Skeletal muscle tissue (tissue), 4 donors: ENCODE results near the gene PRSS2. TPM values are rescaled to one million over a fixed set of nuclear protein-coding genes. Genes with fewer than 3 reads are reported as not detected.
A peak's percentile ranks its signal among the peaks of the same experiment; 100 is the strongest.
"Not testable (repeated sequence)": the region's sequence is repeated elsewhere in the genome, so short reads cannot be mapped to it uniquely, and the experiment has no call there.

ENCODE experiments used
- H3K27ac ChIP-seq: one replicate; pipeline ENCODE4 v1.7.0; 2013; ENCODE audit warnings: mild to moderate bottlenecking, low read depth, low read length, inconsistent platforms
- H3K27me3 ChIP-seq, 3 donors: one replicate each; pipeline ENCODE4 v1.7.0; 2013; ENCODE audit warnings: low read length in 3 of 3; ENCODE audit not compliant: control insufficient read depth in 3 of 3, insufficient read depth in 3 of 3
- H3K36me3 ChIP-seq, 3 donors: one replicate each; pipeline ENCODE4 v1.7.0; 2013; ENCODE audit warnings: low read length in 3 of 3; ENCODE audit not compliant: control insufficient read depth in 3 of 3, insufficient read depth in 3 of 3
- H3K4me1 ChIP-seq, 3 donors: one replicate each; pipeline ENCODE4 v1.7.0; 2013; ENCODE audit warnings: low read length in 3 of 3, mild to moderate bottlenecking in 3 of 3; ENCODE audit not compliant: control insufficient read depth in 3 of 3, insufficient read depth in 3 of 3
- H3K4me3 ChIP-seq, 3 donors: one replicate each; pipeline ENCODE4 v1.7.0; 2013; ENCODE audit warnings: low read length in 3 of 3
- H3K9ac ChIP-seq, 3 donors: one replicate each; pipeline ENCODE4 v1.7.0; 2013; ENCODE audit warnings: low read length in 3 of 3, mild to moderate bottlenecking in 3 of 3, moderate library complexity in 2 of 3, low read depth in 1 of 3
- H3K9me3 ChIP-seq, 3 donors: one replicate each; pipeline ENCODE4 v1.7.0; 2013; ENCODE audit warnings: low read length in 3 of 3; ENCODE audit not compliant: control insufficient read depth in 3 of 3
- total RNA-seq: library from RNA; depleted of rRNA; stranded (reverse); fragments of >200 nt; gene quantifications from one replicate; pipeline ENCODE4 v1.2.3, GENCODE V29; 2014
- donor health status: Osteomylitis.

The PRSS2 gene
- total RNA-seq, 1 donor from 2014 or later: not detected

DNA sequence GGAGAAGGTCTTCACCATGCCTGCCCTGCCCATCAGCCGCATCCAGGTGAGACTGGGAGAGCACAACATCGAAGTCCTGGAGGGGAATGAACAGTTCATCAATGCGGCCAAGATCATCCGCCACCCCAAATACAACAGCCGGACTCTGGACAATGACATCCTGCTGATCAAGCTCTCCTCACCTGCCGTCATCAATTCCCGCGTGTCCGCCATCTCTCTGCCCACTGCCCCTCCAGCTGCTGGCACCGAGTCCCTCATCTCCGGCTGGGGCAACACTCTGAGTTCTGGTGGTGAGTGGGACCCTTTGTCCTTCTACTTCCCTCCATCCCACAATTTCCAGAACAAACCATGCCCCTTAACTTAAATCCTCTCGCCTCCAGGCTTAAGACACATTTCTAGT is 2.5 kb downstream of the PRSS2 start:
- Histone ChIP-seq H3K9me3 (no peaks in the 10 kb centered on the region), H3K27ac (no peak overlapping the region), H3K27me3 (peaks cover 0 to 13% (median 2%) of the 10 kb centered on the region in 3 donors), H3K4me3 (no peak overlapping the region), H3K36me3 (no peaks in the 10 kb centered on the region), H3K4me1 (no peaks in the 10 kb centered on the region), H3K9ac (no peak overlapping the region)

DNA sequence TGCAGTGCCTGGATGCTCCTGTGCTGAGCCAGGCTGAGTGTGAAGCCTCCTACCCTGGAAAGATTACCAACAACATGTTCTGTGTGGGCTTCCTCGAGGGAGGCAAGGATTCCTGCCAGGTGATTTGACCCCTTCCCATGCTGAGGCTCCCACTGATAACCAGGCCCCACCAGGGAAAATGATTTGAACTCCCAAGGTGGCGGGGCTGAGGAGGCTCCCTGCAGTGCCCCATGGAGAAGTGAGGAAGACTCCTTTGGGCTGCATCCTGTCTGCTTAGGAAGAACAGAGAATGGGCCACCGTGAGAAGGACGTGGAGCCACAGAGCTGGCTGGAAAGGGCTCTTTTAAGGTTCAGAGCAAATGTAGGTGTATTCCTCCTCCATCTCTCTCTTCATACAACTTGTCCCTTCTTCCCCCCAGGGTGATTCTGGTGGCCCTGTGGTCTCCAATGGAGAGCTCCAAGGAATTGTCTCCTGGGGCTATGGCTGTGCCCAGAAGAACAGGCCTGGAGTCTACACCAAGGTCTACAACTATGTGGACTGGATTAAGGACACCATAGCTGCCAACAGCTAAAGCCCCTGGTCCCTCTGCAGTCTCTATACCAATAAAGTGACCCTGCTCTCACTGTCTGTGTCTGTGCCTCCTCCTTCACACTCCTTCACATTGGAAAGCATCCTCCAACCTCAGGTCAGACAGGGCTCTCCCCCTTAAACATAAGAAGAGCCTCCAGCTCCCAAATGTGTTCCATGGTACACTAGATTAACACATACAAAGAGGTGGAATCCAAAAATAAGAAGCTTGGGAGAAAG is 3.4 kb downstream of the PRSS2 start:
- H3K4me3 ChIP-seq: no peak overlapping the region
- no peak overlapping the region for H3K9ac ChIP-seq

DNA sequence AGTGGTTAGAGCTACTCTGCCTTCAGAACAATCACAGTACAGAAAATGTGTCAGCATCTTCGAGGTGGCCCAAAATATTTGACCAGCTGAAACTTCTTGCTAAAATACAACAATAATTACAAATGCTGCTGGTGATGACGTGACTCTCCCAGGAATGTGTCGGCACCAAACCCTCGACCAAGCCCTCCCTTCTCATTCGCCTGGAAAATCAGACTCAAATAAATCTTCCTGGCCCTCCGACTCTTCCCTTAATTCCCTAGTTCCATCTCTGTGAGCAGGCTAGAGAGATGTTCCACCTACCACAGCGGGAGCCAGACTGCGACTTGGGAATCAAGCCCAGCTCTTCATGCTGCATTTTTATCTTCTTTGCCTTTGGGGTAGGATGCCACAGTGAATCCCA is 4.1 kb downstream of the PRSS2 start:
- no peaks in the 10 kb centered on the region for H3K9me3 ChIP-seq
- no peak overlapping the region for H3K4me3 ChIP-seq
- no peaks in the 10 kb centered on the region for H3K4me1 ChIP-seq
- no peaks in the 10 kb centered on the region for H3K36me3 ChIP-seq
- peaks cover 0 to 12% (median 2%) of the 10 kb centered on the region in 3 donors for H3K27me3 ChIP-seq
- no peak overlapping the region for H3K9ac ChIP-seq
- no peak overlapping the region for H3K27ac ChIP-seq

More for the DNA sequence above, 3.4 kb downstream of the PRSS2 start:
- Histone ChIP-seq H3K4me1 (no peaks in the 10 kb centered on the region), H3K36me3 (no peaks in the 10 kb centered on the region), H3K27ac (no peak overlapping the region), H3K9me3 (no peaks in the 10 kb centered on the region), H3K27me3 (peaks cover 0 to 13% (median 2%) of the 10 kb centered on the region in 3 donors)

- H3K9me3 ChIP-seq, H3K27me3 ChIP-seq, H3K4me3 ChIP-seq, H3K36me3 ChIP-seq, H3K27ac ChIP-seq, H3K9ac ChIP-seq, H3K4me1 ChIP-seq: not testable (repeated sequence)
Measured at GRCh38 chr7:142775351-142776115, 4.8 kb downstream of the PRSS2 start.

GRCh38 chr7:142776206-142776844 is 5.6 kb downstream of the PRSS2 start:
- no peak overlapping the region for H3K4me3 ChIP-seq
- no peaks in the 10 kb centered on the region for H3K4me1 ChIP-seq
- no peak overlapping the region for H3K27ac ChIP-seq
- no peaks in the 10 kb centered on the region for H3K36me3 ChIP-seq
- H3K9me3 ChIP-seq: no peaks in the 10 kb centered on the region
- peaks cover 0 to 2% (median 0%) of the 10 kb centered on the region in 3 donors for H3K27me3 ChIP-seq
- no peak overlapping the region for H3K9ac ChIP-seq

GRCh38 chr7:142776845-142777225 is 6.1 kb downstream of the PRSS2 start:
- H3K27ac ChIP-seq, H3K4me1 ChIP-seq, H3K36me3 ChIP-seq, H3K4me3 ChIP-seq, H3K9ac ChIP-seq, H3K9me3 ChIP-seq, H3K27me3 ChIP-seq: not testable (repeated sequence)

GRCh38 chr7:142777318-142777717 is 6.5 kb downstream of the PRSS2 start:
- Histone ChIP-seq H3K4me3 (no peak overlapping the region), H3K4me1 (no peaks in the 10 kb centered on the region), H3K36me3 (no peaks in the 10 kb centered on the region), H3K27ac (no peak overlapping the region), H3K27me3 (no peaks in the 10 kb centered on the region), H3K9me3 (no peaks in the 10 kb centered on the region), H3K9ac (no peak overlapping the region)

DNA sequence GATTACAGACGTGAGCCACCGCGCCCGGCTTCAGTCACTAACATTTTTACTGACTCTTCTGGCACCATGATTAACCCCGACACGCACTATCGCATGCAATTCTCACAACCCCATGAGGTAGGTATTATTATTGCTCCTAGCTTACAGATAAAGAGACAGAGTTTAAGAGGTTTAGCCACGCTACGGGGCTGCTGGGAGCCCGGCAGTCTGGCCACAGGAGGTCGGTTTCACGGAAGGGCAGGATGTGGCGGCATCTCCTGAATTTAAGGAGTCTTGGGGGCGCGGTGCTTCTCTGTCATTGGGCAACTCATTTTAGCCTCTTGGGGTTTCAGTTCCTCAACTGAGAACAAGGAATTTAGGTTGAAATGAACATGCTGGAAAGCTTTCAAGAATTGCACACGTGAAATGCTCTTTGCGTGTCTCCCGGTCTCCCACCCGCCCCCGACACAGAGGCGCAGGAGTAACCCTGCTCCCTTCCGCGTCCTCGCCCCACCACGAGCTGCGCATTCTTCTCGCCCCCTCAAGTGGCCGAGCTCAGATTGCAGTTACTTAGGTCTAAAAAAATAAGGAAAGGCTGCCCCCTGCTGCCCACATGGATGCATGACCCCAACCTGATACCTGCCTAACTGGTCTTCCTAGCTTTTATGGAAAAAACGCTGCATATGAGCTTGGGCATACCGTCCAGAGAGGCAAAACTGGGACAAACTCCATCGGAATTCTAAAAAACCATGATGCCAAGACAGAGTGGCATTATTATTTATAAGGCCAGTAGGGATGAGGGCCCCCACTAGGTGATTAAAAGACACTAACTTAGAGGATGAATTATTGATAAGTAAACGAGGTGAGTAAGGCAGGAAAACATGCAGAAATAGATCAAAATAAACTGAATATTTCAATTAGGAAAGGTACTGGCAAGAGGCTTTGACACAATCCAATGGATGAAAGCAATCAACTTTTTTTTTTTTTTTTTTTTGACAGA is 12.4 kb downstream of the PRSS2 start:
- Histone ChIP-seq H3K4me3 (peak overlapping the region; percentile 66 to 75 (median 74)), H3K36me3 (no peaks in the 10 kb centered on the region), H3K9ac (peak overlapping the region; percentile 46 to 79 (median 76)), H3K9me3 (no peaks in the 10 kb centered on the region), H3K27me3 (peaks cover 0 to 4% (median 0%) of the 10 kb centered on the region in 3 donors), H3K27ac (no peak overlapping the region), H3K4me1 (peaks cover 0 to 5% (median 4%) of the 10 kb centered on the region in 3 donors)

- peaks cover 0 to 9% (median 0%) of the 10 kb centered on the region in 3 donors for H3K27me3 ChIP-seq
- peaks cover 0 to 5% (median 4%) of the 10 kb centered on the region in 3 donors for H3K4me1 ChIP-seq
- no peak overlapping the region for H3K9ac ChIP-seq
- no peak overlapping the region for H3K4me3 ChIP-seq
- no peaks in the 10 kb centered on the region for H3K9me3 ChIP-seq
- H3K36me3 ChIP-seq: no peaks in the 10 kb centered on the region
- H3K27ac ChIP-seq: no peak overlapping the region
Measured at GRCh38 chr7:142784096-142784495, 13.3 kb downstream of the PRSS2 start.
